Lower leg skin (tissue), 4 donors: Measurements from ENCODE around the gene SEMA7A. TPM values are rescaled to one million over a fixed set of nuclear protein-coding genes. Genes with fewer than 3 reads are reported as not detected.

ENCODE experiments used
- DNase-seq, 2 donors: peaks; one replicate each; pipeline ENCODE4 v3.0.0-alpha.2; 2019; ENCODE audit warnings: low spot score in 2 of 2
- H3K4me3 ChIP-seq: fragments of 200-600 bp; sonication (generic); 2 replicates; pipeline ENCODE4 v1.5.1; 2017; ENCODE audit warnings: mild to moderate bottlenecking, low read depth; ENCODE audit not compliant: poor library complexity, severe bottlenecking
- POLR2A ChIP-seq, 2 donors: fragments of 450-650 bp; IDR thresholded peaks; one replicate each; pipeline ENCODE4 v1.6.1; 2016 to 2017; ENCODE audit warnings: antibody characterized with exemption in 2 of 2, mild to moderate bottlenecking in 1 of 2, moderate library complexity in 1 of 2
- WGBS, 2 donors: methylation state at CpG; one replicate each; pipeline ENCODE4 v1.1.5; 2018; 5-methylcytosine and 5-hydroxymethylcytosine counted together
- intact Hi-C: fragments of 100-400 bp; cut with DNase I; formaldehyde crosslinking; loops from one replicate; pipeline ENCODE4 v1.15.0; 2023; ENCODE audit warnings: low total_unique reads
- total RNA-seq, 4 donors: library from RNA; depleted of rRNA; stranded (reverse); fragments of >200 nt; gene quantifications; one replicate each; pipeline ENCODE4 v1.1.0, GENCODE V29; 2016
- TF ChIP-seq, protein P1 (sequence below), 3 donors: fragments of 450-650 bp; IDR thresholded peaks; one replicate each; pipeline ENCODE4 v1.5.1; 2016; ENCODE audit warnings: antibody characterized with exemption in 3 of 3, mild to moderate bottlenecking in 3 of 3, moderate library complexity in 2 of 3

The SEMA7A gene
- total RNA-seq, 4 donors from 2014 or later: 16.7 to 30.5 (median 20.5) TPM

DNA sequence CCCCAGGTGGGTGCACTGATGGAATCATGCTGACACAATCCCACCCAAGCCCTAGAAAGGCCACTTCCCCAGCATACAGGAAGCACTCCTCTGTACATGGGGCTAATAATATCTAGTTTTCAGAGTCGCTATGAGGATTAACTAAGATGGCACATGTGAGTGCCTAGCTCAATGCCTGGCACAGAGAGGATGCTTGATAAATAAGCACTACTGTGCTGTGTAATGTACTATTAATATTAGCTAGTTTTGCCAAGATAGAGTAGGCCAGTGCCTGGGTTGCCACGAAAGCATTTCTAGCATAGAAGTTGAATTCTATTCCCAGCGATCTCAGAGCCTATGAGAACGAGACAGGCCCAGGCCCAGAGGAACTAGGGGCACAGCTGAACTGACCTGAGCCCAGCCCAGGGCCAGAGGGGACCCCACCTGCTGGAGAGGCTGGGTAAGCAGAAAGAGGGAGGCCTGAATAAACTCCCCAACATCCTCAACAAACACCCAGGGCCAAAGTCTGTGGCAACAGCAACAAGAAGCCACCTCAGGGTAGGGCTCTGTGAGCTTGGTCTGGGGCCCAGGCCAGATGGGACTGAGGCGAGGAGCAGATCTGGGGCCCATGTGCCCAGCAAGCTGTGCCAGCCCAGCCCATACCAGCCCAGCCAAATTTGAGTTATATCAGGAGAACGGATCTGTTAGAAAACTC is 7.6 kb upstream of the SEMA7A start:
- no peak for TF ChIP-seq POLR2A (IDR thresholded peaks at IDR 0.05)
- TF ChIP-seq, protein P1, sequence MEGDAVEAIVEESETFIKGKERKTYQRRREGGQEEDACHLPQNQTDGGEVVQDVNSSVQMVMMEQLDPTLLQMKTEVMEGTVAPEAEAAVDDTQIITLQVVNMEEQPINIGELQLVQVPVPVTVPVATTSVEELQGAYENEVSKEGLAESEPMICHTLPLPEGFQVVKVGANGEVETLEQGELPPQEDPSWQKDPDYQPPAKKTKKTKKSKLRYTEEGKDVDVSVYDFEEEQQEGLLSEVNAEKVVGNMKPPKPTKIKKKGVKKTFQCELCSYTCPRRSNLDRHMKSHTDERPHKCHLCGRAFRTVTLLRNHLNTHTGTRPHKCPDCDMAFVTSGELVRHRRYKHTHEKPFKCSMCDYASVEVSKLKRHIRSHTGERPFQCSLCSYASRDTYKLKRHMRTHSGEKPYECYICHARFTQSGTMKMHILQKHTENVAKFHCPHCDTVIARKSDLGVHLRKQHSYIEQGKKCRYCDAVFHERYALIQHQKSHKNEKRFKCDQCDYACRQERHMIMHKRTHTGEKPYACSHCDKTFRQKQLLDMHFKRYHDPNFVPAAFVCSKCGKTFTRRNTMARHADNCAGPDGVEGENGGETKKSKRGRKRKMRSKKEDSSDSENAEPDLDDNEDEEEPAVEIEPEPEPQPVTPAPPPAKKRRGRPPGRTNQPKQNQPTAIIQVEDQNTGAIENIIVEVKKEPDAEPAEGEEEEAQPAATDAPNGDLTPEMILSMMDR (IDR thresholded peaks at IDR 0.05): no peak
- intact Hi-C loops: no loop called here
- no peak for DNase-seq
- H3K4me3 ChIP-seq: no peak overlapping the region
- WGBS, 2 donors: 80 to 87% methylated on average over 6 of the region's 6 CpGs

DNA sequence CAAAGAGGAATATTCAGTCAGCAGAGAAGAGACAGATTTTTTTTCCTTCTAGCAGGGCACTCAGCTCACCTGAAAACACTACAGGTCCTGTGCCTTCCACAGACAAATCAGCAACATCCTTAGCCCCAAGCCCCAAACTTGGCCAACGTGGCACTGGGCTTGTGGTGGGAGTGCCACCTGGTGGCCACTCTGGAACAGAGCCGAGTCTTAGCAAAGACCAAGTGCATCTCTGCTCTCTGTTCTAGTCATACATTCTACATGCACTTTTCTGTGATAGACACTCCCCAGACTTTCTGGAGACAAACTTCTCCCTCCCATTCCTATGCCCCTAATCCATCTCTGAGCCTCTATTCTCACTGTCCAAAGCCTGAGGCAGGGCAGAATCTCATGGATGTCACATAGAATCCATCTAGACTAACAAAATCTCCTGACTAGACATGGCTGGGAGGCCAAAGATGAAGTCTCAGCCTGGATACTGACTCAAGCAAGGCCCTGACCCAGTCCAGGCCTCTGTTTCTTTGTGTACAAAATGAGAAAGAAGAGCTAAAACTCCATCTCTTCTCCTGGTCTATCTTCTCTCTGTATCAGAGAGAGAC is 5.1 kb upstream of the SEMA7A start:
- whole genome bisulfite sequencing, 2 donors: 0 to 6% methylated on average over 2 of the region's 2 CpGs
- no peak overlapping the region for H3K4me3 ChIP-seq
- DNase-seq: peak in 1 of 2 donors; percentile 42
- TF ChIP-seq POLR2A (IDR thresholded peaks at IDR 0.05): no peak
- TF ChIP-seq, protein P1 (IDR thresholded peaks at IDR 0.05): peak in 1 of 3 donors; percentile 63
- intact Hi-C loops: loop anchor here (10.0 kb wide), 1 partner anchor 54 kb away; no protein-coding TSS in a partner anchor

DNA sequence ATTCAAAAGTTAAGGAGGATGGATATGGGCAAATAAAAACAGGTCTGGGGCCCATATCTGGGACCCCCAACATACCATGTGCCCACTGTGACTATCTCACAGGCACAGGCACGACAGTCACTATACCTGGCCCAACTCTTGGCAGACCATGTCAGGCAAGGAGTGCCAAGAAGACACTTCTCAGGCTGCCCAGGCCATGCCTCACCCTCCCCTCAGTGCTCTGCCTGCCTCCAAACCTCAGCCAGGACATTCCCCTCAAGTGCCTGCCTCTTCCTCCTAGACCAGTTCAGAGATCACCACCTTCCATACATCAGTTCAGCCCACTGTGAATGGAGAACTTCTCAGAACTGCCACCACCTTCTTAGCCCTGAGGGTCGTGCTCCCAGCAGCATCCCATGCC is 4.4 kb upstream of the SEMA7A start:
- WGBS, 2 donors: 52 to 54% methylated on average over 2 of the region's 2 CpGs
- no peak for DNase-seq
- TF ChIP-seq POLR2A (IDR thresholded peaks at IDR 0.05): no peak
- TF ChIP-seq, protein P1 (IDR thresholded peaks at IDR 0.05): no peak
- intact Hi-C loops: loop anchor here (10.0 kb wide), 1 partner anchor 53 kb away; no protein-coding TSS in a partner anchor
- H3K4me3 ChIP-seq: no peak overlapping the region

DNA sequence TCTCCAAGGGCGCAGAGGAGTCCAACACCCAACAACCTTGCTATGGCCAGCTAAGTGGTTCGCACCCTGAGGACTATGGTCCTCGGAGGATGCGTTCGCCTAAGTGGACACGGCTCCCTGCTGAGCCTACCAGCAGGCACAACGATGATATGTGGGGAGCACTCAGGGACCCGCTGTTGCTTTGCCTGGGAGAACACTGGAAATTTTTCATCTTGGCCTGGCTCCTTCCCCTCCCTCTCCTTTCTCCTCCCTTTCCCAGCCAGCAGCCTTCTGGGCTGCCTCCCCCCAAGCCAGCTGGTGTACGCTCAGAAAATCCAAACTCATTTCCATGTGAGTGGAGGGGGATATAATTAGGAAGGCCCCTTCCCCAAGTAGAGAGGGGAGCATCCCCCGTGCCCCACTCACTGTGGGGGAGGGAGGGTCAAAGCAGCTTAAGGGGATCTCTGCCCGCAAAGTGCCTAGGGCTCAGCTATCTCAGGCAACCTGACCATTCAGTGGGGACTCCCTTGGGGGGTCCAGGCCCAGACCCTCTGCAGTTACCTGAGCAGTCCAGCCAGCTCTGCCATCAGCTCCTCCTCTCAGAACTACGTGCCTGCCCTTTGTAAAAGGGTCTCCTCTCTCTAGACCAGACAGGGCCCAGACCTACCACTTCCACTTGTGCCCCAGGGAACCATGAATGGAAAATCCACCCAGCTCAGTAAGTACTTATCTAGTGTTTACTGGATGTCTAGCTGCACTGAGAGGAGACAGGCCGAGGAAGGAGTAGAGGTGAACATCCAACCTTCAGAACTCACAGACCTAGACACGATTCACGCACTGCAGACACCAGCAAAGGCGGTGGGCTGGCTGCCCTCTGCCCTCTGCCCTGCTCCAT is 742 bp upstream of the SEMA7A start:
- WGBS, 2 donors: 72 to 77% methylated on average over 16 of the region's 16 CpGs
- intact Hi-C loops: loop anchor here (10.0 kb wide), 1 partner anchor 50 kb away; no protein-coding TSS in a partner anchor
- no peak for TF ChIP-seq POLR2A (IDR thresholded peaks at IDR 0.05)
- TF ChIP-seq, protein P1 (IDR thresholded peaks at IDR 0.05): no peak
- no peak overlapping the region for H3K4me3 ChIP-seq
- no peak for DNase-seq

DNA sequence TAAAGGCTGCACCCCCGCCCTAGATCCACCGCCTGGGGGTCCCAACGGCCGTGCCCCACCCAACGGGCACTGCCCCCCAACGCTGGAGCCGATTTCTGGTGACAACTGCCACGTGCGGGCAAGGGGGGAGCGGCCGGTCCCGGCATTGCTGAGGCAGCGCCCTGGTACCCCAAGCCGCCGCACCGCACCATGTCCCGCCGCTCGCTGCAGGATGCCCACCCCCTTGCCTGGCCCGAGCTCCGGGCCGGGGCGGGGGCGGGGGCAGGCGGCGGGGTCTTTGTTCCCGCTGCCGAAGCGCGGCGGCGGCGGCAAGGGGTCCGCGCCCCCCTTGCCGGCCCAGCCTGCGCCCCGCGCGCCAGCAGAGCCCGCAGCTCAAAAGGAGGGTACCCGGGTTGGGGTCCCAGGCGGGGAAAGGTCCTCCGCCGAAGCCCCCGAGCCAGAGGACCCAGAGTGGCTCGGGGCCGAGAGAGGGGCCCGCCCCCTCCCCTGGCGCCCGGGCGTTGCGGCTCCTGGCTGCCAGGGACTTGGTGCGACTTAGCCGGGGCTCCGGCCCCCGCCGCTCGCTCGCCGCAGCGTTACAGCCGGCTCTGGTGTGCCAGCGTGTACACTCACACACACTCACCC is 678 bp downstream of the SEMA7A start:
- intact Hi-C loops: loop anchor here (10.0 kb wide), 1 partner anchor 48 kb away; no protein-coding TSS in a partner anchor
- TF ChIP-seq, protein P1 (IDR thresholded peaks at IDR 0.05): no peak
- TF ChIP-seq POLR2A (IDR thresholded peaks at IDR 0.05): no peak
- no peak for DNase-seq
- H3K4me3 ChIP-seq: peak overlapping the region; percentile 68
- 0% methylated on average over 5 to 39 of the region's 64 CpGs for WGBS, 2 donors
